Muscle layer of duodenum (tissue), 2 donors: ENCODE measurements around the gene LGALSL.

Experiments
- H3K27ac ChIP-seq: one replicate; pipeline ENCODE4 v1.7.0; 2013; ENCODE audit warnings: mild to moderate bottlenecking, low read length
- H3K27me3 ChIP-seq: one replicate; pipeline ENCODE4 v1.7.0; 2013; ENCODE audit warnings: low read depth, mild to moderate bottlenecking, control low read depth, low read length
- H3K36me3 ChIP-seq, 2 donors: one replicate each; pipeline ENCODE4 v1.7.0; 2013; ENCODE audit warnings: low read length in 2 of 2, control low read depth in 1 of 2, mild to moderate bottlenecking in 1 of 2; ENCODE audit not compliant: insufficient read depth in 2 of 2, control insufficient read depth in 1 of 2
- H3K4me1 ChIP-seq, 2 donors: one replicate each; pipeline ENCODE4 v1.7.0; 2013; ENCODE audit warnings: low read length in 2 of 2, mild to moderate bottlenecking in 2 of 2, control low read depth in 1 of 2, moderate library complexity in 1 of 2; ENCODE audit not compliant: insufficient read depth in 2 of 2, control insufficient read depth in 1 of 2
- H3K4me3 ChIP-seq, 2 donors: one replicate each; pipeline ENCODE4 v1.7.0; 2013; ENCODE audit warnings: low read length in 2 of 2, low read depth in 1 of 2, mild to moderate bottlenecking in 1 of 2
- H3K9me3 ChIP-seq, 2 donors: one replicate each; pipeline ENCODE4 v1.7.0; 2013; ENCODE audit warnings: low read length in 2 of 2, control low read depth in 1 of 2, mild to moderate bottlenecking in 1 of 2; ENCODE audit not compliant: control insufficient read depth in 1 of 2
- donor health status: healthy.

LGALSL gene

GRCh38 chr2:64474636-64475035, 20.7 kb downstream of the LGALSL start:
- Histone ChIP-seq H3K4me3 (no peak overlapping the region), H3K4me1 (no peaks in the 10 kb centered on the region)

GRCh38 chr2:64477037-64477436, 23.1 kb downstream of the LGALSL start:
- Histone ChIP-seq H3K4me1 (no peaks in the 10 kb centered on the region), H3K27ac (no peak overlapping the region), H3K4me3 (no peak overlapping the region), H3K36me3 (no peaks in the 10 kb centered on the region), H3K27me3 (no peaks in the 10 kb centered on the region), H3K9me3 (no peaks in the 10 kb centered on the region)

More at GRCh38 chr2:64474636-64475035, 20.7 kb downstream of the LGALSL start:
- H3K27ac ChIP-seq: no peak overlapping the region
- no peaks in the 10 kb centered on the region for H3K27me3 ChIP-seq
- H3K36me3 ChIP-seq: no peaks in the 10 kb centered on the region
- H3K9me3 ChIP-seq: no peaks in the 10 kb centered on the region

GRCh38 chr2:64477979-64478378, 24.0 kb downstream of the LGALSL start:
- Histone ChIP-seq H3K27me3 (no peaks in the 10 kb centered on the region), H3K36me3 (no peaks in the 10 kb centered on the region), H3K4me1 (no peaks in the 10 kb centered on the region), H3K27ac (no peak overlapping the region), H3K4me3 (no peak overlapping the region), H3K9me3 (no peaks in the 10 kb centered on the region)

- Histone ChIP-seq H3K36me3 (no peaks in the 10 kb centered on the region), H3K9me3 (no peaks in the 10 kb centered on the region), H3K4me3 (no peak overlapping the region), H3K27me3 (no peaks in the 10 kb centered on the region), H3K27ac (no peak overlapping the region), H3K4me1 (no peaks in the 10 kb centered on the region)
Measured at GRCh38 chr2:64478502-64479230, 24.7 kb downstream of the LGALSL start.

- no peaks in the 10 kb centered on the region for H3K36me3 ChIP-seq
- no peaks in the 10 kb centered on the region for H3K4me1 ChIP-seq
- H3K27ac ChIP-seq: no peak overlapping the region
Measured at GRCh38 chr2:64479259-64480117, 25.5 kb downstream of the LGALSL start.

GRCh38 chr2:64481665-64482064, 27.7 kb downstream of the LGALSL start:
- Histone ChIP-seq H3K27ac (no peak overlapping the region), H3K4me3 (no peak overlapping the region), H3K9me3 (no peaks in the 10 kb centered on the region), H3K4me1 (peaks cover 4 to 11% of the 10 kb centered on the region in 2 donors), H3K36me3 (no peaks in the 10 kb centered on the region), H3K27me3 (no peaks in the 10 kb centered on the region)

More at GRCh38 chr2:64479259-64480117, 25.5 kb downstream of the LGALSL start:
- Histone ChIP-seq H3K9me3 (no peaks in the 10 kb centered on the region), H3K27me3 (no peaks in the 10 kb centered on the region), H3K4me3 (no peak overlapping the region)

GRCh38 chr2:64482243-64482642, 28.3 kb downstream of the LGALSL start:
- no peak overlapping the region for H3K4me3 ChIP-seq
- H3K9me3 ChIP-seq: no peaks in the 10 kb centered on the region
- H3K27ac ChIP-seq: no peak overlapping the region
- H3K36me3 ChIP-seq: no peaks in the 10 kb centered on the region
- H3K27me3 ChIP-seq: no peaks in the 10 kb centered on the region
- peaks cover 4 to 11% of the 10 kb centered on the region in 2 donors for H3K4me1 ChIP-seq

GRCh38 chr2:64482765-64483504, 29.0 kb downstream of the LGALSL start:
- H3K4me1 ChIP-seq: peaks cover 4 to 11% of the 10 kb centered on the region in 2 donors
- no peaks in the 10 kb centered on the region for H3K27me3 ChIP-seq
- no peaks in the 10 kb centered on the region for H3K36me3 ChIP-seq
- no peaks in the 10 kb centered on the region for H3K9me3 ChIP-seq
- H3K27ac ChIP-seq: no peak overlapping the region
- no peak overlapping the region for H3K4me3 ChIP-seq

- H3K4me1 ChIP-seq: peaks cover 4 to 15% of the 10 kb centered on the region in 2 donors
- no peak overlapping the region for H3K4me3 ChIP-seq
- H3K27ac ChIP-seq: no peak overlapping the region
- H3K9me3 ChIP-seq: no peaks in the 10 kb centered on the region
- H3K36me3 ChIP-seq: no peaks in the 10 kb centered on the region
- no peaks in the 10 kb centered on the region for H3K27me3 ChIP-seq
Measured at GRCh38 chr2:64485331-64485730, 31.4 kb downstream of the LGALSL start.

- Histone ChIP-seq H3K4me1 (peaks cover 4 to 15% of the 10 kb centered on the region in 2 donors), H3K36me3 (no peaks in the 10 kb centered on the region), H3K9me3 (no peaks in the 10 kb centered on the region), H3K27ac (no peak overlapping the region), H3K27me3 (no peaks in the 10 kb centered on the region), H3K4me3 (no peak overlapping the region)
Measured at GRCh38 chr2:64485961-64486360, 32.0 kb downstream of the LGALSL start.
